Amygdala (tissue), 56 donors: ENCODE measurements around the gene GRB10.

Source experiments
- DNase-seq, 56 donors: peaks; one replicate each; lab custom pipeline; 2025; lab: John Stamatoyannopoulos, UW

The GRB10 gene

DNA sequence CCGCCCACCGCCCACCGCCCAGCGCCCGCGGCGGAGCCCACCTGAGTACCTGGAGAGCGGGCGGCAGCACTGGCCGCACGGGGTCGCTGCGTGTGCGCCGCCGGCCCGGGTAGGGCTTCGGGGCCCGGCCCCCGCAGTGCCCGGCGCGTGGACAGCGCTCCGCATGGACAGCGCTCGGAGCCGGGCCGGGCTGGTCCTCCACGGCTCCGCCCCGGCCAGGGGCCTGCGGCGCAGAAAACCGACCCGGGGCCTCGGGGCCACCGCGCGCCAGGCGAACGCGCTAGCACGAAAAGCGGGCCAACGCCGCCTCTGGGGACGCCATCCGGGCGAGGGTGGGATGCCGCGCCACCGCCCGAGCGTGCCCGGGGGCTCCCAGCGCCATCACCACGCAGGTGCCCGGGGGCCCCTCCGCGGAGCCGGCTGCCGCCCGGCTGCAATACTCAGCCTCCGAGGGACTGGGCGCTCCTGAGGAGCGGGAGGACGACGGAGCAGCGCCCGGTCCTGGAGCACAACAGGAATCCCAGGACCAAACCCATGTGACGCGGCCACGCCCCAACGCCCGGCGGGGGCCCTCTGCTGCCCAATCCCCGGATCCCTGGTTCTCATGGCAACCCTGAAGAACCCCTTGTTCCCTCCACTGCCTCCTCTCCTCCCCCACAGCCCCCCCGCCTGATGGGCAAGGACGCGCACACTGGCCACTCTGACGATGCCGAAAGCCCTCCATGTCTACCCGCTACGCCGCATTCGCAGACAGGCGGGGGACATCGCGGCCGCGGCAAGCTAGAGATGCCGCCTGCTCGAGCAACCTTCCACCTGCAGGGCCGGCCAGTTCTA lies at the start of gene GRB10:
Gene GRB10 (minus strand): TSS at position 522 of the 834 bp plus-strand sequence. CDS start 50,574 bp downstream, outside the sequence.
- DNase-seq: peak in 54 of 56 donors; percentile 22 to 85 (median 68)

DNA sequence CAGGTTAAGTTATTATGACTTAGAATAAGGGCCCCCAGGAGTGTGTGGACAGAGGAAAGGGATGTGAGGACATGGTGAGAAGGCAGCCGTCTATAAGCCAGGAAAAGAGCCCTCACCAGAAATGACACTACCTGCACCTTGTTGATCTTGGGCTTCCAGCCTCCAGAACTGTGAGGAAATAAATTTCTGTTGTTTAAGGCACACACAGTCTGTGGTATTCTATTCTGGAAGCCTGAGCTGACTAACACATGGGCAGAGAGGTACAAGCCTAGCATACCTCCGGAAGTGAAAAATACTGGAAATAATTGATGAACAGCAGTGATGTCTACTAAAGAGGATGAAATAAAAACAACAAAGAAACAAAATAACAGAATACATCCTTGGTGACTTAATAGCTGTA lies 46.1 kb upstream of the GRB10 start:
- DNase-seq: no peak

DNA sequence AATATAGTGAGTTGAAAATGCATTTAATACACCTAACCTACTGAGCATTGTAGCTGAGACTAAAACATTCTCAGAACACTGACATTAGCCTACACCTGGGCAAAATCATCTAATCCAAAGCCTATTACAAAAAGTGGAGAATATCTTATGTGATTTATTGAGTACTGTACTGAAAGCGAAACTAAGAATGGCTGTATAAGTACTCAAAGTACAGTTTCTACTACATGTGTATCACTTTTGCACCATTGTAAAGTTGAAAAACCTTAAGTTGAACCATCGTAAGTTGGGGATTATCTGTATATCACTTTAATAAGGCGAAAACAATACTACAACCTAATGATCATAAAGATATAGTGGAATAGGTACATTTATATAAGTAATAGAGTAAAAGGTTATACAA lies 45.4 kb upstream of the GRB10 start:
- no peak for DNase-seq

DNA sequence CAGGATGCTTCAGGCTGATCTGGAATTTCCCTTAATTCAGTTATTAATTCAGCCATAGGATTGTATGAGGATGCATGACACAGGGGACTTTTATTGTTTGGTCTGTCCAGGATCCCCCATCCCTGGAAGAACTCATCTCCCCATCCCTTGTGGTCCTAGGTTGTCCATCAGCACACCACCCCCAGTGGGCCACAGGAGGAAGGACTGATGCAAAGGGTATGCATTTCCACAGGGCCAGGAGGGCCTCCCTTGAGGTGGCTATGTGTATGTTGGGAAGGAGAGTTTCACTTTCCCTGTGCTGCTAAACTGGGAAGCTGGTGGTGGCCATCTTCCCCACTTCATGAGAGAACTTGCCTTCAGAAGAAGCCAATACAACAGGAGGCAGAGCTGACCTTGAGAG lies 44.6 kb upstream of the GRB10 start:
- no peak for DNase-seq

GRCh38 chr7:50826371-50827172 lies 43.9 kb upstream of the GRB10 start:
- DNase-seq: no peak

DNA sequence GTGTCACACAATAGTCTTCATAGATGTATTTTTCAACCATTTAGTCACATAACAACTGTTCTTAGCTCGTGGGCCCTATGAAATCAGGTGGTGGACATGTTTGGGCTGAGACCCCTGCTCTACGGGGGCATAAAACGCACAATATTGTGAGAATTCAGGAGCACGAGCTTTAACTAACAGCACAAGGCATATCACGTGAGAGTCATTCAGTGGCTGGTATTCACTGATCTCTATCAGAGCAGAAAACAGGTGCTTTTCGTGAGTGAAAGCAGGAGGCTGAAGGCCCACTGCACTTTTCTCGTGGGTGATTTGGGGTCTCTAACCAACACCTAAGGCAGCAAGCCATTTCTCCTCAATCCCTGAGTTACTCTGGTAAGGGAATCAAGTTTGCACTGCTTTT lies 42.8 kb upstream of the GRB10 start:
- DNase-seq: no peak

- DNase-seq: no peak
Observed at GRCh38 chr7:50824882-50825281, 42.2 kb upstream of the GRB10 start.

DNA sequence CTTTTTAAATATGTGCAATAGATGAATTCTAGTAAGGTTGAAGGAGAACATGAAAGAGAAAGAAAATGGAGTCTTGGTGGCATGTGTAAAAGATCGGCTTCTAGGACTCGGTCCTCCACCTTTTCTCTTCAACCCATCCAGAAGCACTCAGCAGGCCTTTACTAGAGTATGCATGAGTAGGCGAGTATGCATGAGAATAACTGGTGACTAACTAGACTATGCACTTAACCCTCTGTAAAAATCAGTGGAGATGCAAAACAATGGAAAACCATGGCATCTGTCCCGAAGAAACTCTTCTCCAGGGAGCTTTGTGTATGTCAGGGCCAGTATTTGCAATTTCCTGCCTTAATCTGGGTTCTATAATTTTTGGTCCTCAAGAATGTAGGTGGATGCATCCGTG lies 40.0 kb upstream of the GRB10 start:
- no peak for DNase-seq

GRCh38 chr7:50822110-50822509 lies 39.4 kb upstream of the GRB10 start:
- DNase-seq: no peak

DNA sequence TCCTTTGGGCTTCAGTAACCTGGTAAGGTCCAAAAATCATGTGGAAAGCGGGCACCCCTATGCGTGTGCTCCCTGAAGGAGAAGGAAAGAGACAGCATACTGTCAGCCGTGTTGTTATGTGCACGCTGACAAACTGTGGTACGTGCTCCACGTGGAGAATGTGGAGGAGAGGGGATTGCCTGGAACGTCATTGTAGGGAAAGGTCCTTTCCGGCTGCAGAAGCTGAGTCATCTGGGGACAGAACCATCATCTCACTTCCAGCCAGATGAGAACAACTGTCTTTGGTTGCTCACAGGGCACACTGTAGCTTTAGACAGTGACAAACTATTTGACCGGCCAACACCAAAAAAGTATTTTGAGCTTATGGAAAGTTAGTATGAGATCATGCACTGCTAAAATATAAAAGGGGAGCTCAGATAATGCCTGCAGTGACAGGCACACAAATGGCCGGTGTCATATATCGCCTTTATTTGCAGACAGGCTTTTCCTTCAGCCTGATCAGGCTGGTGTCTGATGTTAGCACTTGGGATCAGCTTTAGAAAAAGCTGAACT lies 38.8 kb upstream of the GRB10 start:
- DNase-seq: no peak

DNA sequence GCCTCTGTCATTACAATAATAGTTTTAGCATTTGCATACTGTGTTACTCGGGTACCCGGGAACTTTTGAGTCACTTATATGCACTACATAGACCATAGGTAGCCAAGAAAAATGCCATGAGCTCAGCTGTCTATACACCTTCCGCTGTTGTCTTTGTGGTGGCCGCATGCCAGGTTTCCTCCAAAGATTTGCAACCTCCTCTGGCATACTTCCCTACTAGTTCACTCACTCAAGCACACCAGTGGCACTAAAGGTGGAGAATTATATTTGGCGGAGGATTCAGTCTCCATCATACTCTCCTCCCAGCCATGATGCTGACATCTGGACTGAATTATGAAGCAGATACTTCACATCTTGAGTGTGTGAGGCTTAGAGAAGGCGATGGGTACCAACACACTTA lies 35.6 kb upstream of the GRB10 start:
- no peak for DNase-seq

DNA sequence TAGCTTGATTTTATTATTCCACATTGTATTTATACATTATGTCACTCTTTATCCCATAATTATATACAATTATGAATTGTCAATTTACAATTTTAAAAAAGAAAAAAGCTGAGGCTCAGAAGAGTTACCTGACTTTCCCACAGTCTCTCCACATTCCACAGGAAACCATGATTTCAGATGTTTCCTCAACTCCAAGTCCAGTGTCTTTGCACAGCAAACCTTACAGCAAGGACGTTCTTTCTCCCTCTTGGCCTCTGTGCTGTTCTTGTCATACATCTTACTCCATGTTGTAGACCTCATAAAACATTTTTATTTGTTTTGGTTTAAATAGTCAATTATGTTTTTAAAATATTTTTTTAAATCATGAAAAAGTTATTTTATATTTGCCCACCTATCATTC lies 34.9 kb upstream of the GRB10 start:
- no peak for DNase-seq

- DNase-seq: no peak
Observed at GRCh38 chr7:50815138-50815537, 32.4 kb upstream of the GRB10 start.

- DNase-seq: no peak
Observed at GRCh38 chr7:50814166-50814565, 31.5 kb upstream of the GRB10 start.

- peak in 2 of 56 donors; percentile 9 to 33 for DNase-seq
Observed at GRCh38 chr7:50812841-50813475, 30.3 kb upstream of the GRB10 start.

DNA sequence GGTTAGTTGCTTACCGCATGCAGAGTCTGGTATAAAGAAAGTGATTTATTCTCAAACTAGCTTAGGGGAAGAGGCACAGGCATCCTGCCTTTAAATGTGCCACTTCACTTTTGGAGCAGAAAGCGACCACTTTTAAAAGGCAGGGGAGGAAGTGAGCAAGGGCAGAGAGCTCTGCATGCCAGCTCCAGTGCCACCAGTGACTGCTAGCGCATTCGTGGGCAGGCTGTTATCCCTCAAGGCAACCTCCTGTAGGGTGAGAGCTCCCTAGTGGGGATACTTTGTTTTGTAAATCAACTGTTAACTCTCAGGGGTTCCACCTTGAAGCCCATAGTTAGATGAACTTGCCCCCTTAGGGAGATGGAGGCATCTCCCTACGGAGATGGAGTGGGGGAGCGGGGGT lies 29.4 kb upstream of the GRB10 start:
- no peak for DNase-seq

GRCh38 chr7:50808282-50808888 lies 25.7 kb upstream of the GRB10 start:
- DNase-seq: no peak

DNA sequence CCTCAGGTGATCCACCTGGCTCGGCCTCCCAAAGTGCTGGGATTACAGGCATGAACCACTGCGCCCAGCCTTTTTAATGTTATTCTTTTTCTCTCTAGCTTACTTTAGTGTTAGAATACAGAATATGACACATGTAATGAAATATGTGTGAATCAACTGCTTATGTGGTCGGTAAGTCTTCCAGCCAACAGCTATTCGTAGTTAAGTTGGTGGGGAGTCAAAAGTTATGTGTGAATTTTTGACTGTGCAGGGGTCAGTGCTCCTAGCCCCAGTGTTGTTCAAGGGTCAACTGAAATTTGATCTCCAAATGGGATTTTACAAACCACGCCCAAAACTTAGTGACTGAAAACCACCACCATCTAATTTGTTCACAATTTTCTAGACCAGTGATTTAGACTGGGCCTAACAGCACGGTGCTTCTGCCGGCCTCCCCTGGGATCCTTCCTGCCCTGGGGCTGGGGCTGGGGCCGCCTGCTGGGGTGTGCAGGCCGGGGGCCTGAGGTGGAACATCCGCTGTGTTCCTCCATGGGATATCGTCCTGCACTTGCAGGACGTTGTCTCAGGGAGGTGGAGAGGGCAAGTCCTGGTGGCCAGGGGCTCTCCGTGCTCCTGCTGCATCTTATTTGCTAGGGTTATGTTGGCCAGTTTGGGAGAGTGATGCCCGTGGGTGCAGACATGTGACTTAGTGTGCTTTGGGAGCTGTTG lies 24.5 kb upstream of the GRB10 start:
- DNase-seq: no peak

GRCh38 chr7:50806143-50806542 lies 23.4 kb upstream of the GRB10 start:
- no peak for DNase-seq
